AG04449 (cell line): ENCODE results near the gene SERPIND1.
A peak's percentile ranks its signal among the peaks of the same experiment; 100 is the strongest.

Source experiments
- CTCF ChIA-PET: fragments of 350-600 bp; formaldehyde crosslinking; extraction: SDS; loops from one replicate; lab custom pipeline; 2021; ENCODE audit warnings: antibody characterized with exemption; lab: Yijun Ruan, JAX
- POLR2A ChIA-PET: fragments of 400-600, 350-600 bp; formaldehyde crosslinking; extraction: SDS; loops from one replicate; lab custom pipeline; 2020; ENCODE audit warnings: antibody characterized with exemption, inconsistent platforms; lab: Yijun Ruan, JAX
- DNase-seq: peaks from one replicate; pipeline ENCODE4 v3.0.0-alpha.2; 2010; ENCODE audit warnings: low read depth, low spot score
- H3K4me3 ChIP-seq: 2 replicates; pipeline ENCODE4 v1.5.1; 2011; ENCODE audit warnings: low read depth, mild to moderate bottlenecking, control low read depth, low read length
- CTCF ChIP-seq: IDR thresholded peaks from one replicate; pipeline ENCODE4 v1.5.1; 2011; ENCODE audit warnings: mild to moderate bottlenecking, moderate library complexity, low read length, control low read depth, inconsistent platforms; ENCODE audit not compliant: insufficient read depth; ENCODE audit errors: missing control alignments

The SERPIND1 gene

GRCh38 chr22:20748082-20748481 lies 25.8 kb upstream of the SERPIND1 start:
- no peak for DNase-seq
- ChIA-PET POLR2A (no interaction called here), CTCF (interaction anchor here (1.8 kb wide), 1 partner anchor 36 kb away, joined by 6 read pairs; no protein-coding TSS in a partner anchor)
- TF ChIP-seq CTCF = no peak
- H3K4me3 ChIP-seq = no peak overlapping the region

GRCh38 chr22:20748731-20749428 lies 25.0 kb upstream of the SERPIND1 start:
- CTCF ChIA-PET = interaction anchor here (1.8 kb wide), 1 partner anchor 35 kb away, joined by 6 read pairs; no protein-coding TSS in a partner anchor

GRCh38 chr22:20749453-20749852 lies 24.5 kb upstream of the SERPIND1 start:
- no peak for TF ChIP-seq CTCF
- DNase-seq = no peak
- ChIA-PET POLR2A (no interaction called here), CTCF (interaction anchor here (1.8 kb wide), 1 partner anchor 35 kb away, joined by 6 read pairs; no protein-coding TSS in a partner anchor)
- H3K4me3 ChIP-seq = no peak overlapping the region

More at GRCh38 chr22:20748731-20749428, 25.0 kb upstream of the SERPIND1 start:
- DNase-seq = peak; percentile 26
- H3K4me3 ChIP-seq = no peak overlapping the region
- POLR2A ChIA-PET = no interaction called here
- no peak for TF ChIP-seq CTCF

GRCh38 chr22:20750461-20751184 lies 23.3 kb upstream of the SERPIND1 start:
- TF ChIP-seq CTCF = no peak
- POLR2A ChIA-PET = no interaction called here
- DNase-seq = peak; percentile 56

GRCh38 chr22:20751185-20751851 lies 22.6 kb upstream of the SERPIND1 start:
- CTCF ChIA-PET = interaction anchor here (0.9 to 1.9 kb wide), 4 partner anchors 9 to 33 kb away, joined by 3 to 9 read pairs (median 9); no protein-coding TSS in a partner anchor
- no peak for DNase-seq
- H3K4me3 ChIP-seq = no peak overlapping the region
- no peak for TF ChIP-seq CTCF
- POLR2A ChIA-PET = no interaction called here

More at GRCh38 chr22:20750461-20751184, 23.3 kb upstream of the SERPIND1 start:
- CTCF ChIA-PET = interaction anchor here (0.9 to 1.9 kb wide), 4 partner anchors 8 to 33 kb away, joined by 3 to 9 read pairs (median 9); no protein-coding TSS in a partner anchor
- no peak overlapping the region for H3K4me3 ChIP-seq
